ENCODE measurements around the gene CRCP.
"Not testable (repeated sequence)": the region's sequence is repeated elsewhere in the genome, so short reads cannot be mapped to it uniquely, and the experiment has no call there.

The CRCP gene

DNA sequence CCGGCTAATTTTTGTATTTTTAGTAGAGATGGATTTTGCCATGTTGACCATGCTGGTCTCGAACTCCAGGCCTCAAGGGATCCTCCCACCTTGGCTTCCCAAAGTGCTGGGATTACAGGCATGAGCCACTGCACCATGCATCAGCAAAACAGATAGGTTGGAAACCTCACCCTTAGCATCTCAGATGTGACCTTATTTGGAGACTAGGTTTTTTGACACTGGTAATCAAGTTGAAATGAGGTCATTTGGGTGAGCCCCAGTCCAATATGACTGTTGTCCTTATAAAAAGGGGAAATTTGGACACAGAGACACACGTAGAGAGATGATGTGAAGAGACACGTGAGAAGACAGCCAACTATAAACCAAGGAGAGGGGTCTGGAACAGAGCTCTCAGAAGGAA, 48.0 kb downstream of the CRCP start:
- DNase-seq = no peak

DNA sequence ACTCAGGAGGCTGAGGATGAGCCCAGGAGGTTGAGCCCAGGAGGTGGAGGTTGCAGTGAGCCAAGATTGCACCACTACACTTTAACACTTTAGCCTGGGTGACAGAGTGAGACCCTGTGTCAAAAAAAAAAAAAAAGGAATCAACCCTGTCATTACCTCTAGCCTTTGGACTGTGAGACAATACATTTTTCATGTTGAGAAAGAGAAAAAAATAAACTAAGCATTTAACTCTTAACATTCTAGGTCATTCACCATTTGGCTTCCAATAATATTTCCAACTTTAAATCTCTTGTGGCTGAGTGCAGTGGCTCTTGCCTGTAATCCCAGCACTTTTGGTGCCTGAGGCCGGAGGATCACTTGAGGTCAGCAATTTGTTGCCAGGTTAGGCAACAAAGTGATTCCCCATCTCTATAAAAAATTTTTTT, 48.6 kb downstream of the CRCP start:
- no peak for DNase-seq

GRCh38 chr7:66164356-66164755, 49.7 kb downstream of the CRCP start:
- no peak for DNase-seq

GRCh38 chr7:66167773-66168387, 53.2 kb downstream of the CRCP start:
- no peak for DNase-seq

DNA sequence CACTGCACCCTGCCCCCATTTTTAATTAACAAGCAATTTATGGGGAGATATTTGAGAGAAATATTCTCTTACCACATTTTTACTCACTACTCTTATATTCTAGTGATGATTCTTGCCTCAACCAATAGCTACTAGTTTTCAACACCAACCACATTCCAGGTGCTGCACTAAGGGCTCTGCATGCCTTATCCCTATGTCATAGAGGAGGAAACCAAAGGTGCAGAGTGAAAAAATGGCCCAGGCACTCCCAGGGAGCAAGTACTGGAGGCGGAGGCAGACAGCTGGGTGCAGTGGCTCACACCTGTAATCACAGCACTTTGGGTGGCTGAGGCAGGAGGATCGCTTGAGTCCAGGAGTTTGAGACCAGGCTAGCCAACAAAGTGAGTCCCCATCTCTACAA, 55.0 kb downstream of the CRCP start:
- no peak for DNase-seq

- no peak for DNase-seq
Measured at GRCh38 chr7:66170309-66171231, 55.9 kb downstream of the CRCP start.

- not testable (repeated sequence) for DNase-seq
Measured at GRCh38 chr7:66172536-66173401, 58.1 kb downstream of the CRCP start.

DNA sequence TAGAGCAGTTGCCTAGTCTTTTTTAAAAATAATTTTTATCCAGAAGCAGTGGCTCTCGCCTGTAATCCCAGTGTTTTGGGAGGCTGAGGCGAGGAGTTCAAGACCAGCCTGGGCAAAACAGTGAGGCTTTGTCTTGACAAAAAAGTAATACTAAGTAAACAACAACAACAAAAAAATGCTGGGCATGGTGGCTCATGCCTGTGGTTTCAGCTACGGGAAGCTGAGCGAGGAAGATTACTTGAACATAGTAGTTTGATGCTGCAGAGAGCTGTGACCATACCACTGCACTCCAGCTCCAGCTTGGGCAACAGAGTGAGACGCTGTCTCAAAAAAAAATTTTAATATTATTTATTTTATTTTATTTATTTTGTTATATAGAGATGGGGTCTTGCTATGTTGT, 59.2 kb downstream of the CRCP start:
- DNase-seq = no peak

DNA sequence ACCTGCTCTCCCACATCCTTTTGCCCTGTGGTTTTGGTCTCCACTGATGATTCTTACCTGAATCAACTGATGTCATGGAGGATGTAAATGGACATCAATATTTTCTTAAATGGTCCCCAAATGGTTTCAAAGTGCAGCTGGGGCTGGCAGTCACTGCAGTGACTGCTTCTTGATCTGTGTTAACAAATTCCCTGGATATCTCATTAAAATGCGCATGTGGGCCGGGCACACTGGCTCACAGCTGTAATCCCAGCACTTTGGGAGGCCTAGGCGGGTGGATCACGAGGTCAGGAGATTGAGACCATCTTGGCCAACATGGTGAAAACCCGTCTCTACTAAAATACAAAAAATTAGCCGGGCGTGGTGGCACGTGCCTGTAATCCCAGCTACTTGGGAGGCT, 60.4 kb downstream of the CRCP start:
- DNase-seq = not testable (repeated sequence)

DNA sequence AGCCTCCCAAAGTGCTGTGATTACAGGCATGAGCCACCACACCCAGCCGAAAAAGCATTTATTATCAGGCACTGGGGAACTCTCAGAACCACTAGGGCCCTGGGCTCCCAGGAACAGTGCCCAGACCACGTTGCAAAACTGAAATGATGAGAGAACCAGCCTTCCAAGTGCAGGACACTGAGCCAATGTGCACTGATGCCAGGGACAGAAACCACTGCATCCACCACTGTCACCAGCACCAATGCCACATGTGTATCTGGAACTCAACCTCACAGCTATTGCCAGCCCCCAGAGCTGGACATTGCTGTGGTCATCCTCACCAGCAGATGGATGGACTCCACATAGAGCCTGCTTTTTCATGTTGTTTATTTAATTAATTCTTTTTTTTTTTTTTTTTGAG, 62.3 kb downstream of the CRCP start:
- DNase-seq = no peak

GRCh38 chr7:66178258-66178657, 63.6 kb downstream of the CRCP start:
- DNase-seq = no peak

GRCh38 chr7:66181329-66181728, 66.7 kb downstream of the CRCP start:
- no peak for DNase-seq

DNA sequence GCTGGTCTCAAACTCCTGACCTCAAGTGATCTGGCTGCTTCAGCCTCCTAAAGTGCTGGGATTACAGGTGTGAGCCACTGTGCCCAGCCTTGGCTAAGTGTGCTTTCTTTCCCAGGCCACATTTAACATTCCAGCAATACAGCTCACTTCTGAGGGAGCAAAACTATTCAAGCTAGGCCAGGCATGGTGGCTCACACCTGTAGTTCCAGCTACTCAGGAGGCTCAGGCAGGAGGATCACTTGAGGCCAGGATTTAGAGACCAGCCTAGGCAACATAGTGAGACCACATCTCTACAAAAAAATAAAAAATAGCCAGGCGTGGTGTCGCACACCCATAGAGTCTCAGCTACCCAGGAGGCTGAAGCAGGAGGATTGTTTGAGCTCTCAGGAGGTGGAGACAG, 67.2 kb downstream of the CRCP start:
- no peak for DNase-seq

GRCh38 chr7:66182920-66183319, 68.3 kb downstream of the CRCP start:
- DNase-seq = no peak

GRCh38 chr7:66183700-66184099, 69.1 kb downstream of the CRCP start:
- no peak for DNase-seq

- DNase-seq = no peak
Measured at GRCh38 chr7:66185680-66186187, 71.1 kb downstream of the CRCP start.

GRCh38 chr7:66186991-66187390, 72.3 kb downstream of the CRCP start:
- DNase-seq = no peak

GRCh38 chr7:66187905-66188304, 73.3 kb downstream of the CRCP start:
- DNase-seq = no peak

GRCh38 chr7:66188645-66189044, 74.0 kb downstream of the CRCP start:
- DNase-seq = no peak

DNA sequence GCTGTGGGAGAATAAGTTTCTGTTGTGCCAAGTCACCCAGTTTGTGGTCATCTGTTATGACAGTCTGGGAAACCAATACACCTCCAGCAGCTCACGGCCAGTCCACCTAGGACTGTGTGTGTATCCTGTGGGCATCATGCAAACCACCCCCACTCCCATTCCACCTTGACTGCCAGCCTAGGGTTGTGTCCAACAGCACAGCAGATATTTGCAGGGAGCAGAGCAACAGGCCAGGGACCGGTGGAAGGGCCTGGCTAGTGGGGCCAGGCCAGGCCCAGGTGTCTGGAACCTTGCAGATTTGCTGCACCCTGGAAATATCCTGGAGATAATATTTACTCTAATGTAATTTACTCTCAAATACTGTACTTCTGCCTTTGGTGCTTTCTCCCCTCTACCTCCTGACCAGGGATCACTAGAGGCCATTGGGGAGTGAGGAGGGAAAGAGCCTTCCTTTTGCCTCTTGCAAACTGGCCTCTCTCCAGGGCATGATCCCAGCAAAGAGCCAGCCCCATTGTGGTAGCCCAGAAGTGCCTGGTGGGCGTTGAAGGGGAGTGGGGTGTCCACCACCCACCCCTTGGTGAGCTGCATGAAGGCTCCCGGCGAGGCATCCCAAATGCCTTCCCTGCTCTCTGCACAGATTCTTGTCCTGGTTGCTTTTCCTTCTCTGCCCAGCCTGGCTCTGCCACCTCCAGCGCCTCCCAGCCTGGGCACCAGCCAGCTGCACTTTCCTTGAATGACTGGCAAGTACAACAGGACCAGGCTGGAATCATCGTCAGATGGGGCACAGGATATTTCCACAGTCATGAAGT, 75.3 kb downstream of the CRCP start:
- DNase-seq = no peak

DNA sequence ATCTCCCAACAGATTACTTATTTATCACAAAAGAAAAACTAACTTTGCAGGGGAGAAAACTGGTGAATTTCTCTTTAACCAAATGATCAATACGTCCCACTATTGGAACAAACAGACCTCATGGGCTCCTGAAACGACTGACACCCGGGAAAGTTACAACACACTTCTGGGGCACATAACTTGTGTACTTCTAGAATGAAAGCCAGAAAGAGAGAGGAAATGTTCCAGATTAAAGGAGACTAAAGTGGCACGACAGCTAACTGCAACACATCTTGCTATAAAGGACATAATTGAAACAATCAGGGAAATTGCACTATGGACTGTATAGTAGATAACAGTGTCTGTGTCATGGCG, 75.8 kb downstream of the CRCP start:
- no peak for DNase-seq

GRCh38 chr7:66193146-66193725, 78.6 kb downstream of the CRCP start:
- no peak for DNase-seq
